Cardiac fibroblast (primary cell): ENCODE results near the gene CNTNAP5.

ENCODE experiments used
- DNase-seq, 2 donors: peaks; one replicate each; pipeline versions ENCODE4 v3.0.0 to v3.0.0-alpha.2; 2010; ENCODE audit warnings: low read depth in 2 of 2
- H3K4me3 ChIP-seq, 2 donors: replicated peaks in 1 of 2; 1 replicate in 1 of 2; 2 replicates in 1 of 2; pipeline ENCODE4 v1.5.1; 2011; ENCODE audit warnings: low read depth in 2 of 2, low read length in 2 of 2, mild to moderate bottlenecking in 2 of 2, moderate library complexity in 1 of 2
- CTCF ChIP-seq: IDR thresholded peaks from one replicate; pipeline ENCODE4 v1.5.1; 2011; ENCODE audit warnings: low read depth, mild to moderate bottlenecking, low read length, inconsistent platforms

Gene CNTNAP5

GRCh38 chr2:124485659-124486058, 460.6 kb downstream of the CNTNAP5 start:
- no peak overlapping the region for H3K4me3 ChIP-seq
- TF ChIP-seq CTCF: peak; percentile 13
- no peak for DNase-seq

DNA sequence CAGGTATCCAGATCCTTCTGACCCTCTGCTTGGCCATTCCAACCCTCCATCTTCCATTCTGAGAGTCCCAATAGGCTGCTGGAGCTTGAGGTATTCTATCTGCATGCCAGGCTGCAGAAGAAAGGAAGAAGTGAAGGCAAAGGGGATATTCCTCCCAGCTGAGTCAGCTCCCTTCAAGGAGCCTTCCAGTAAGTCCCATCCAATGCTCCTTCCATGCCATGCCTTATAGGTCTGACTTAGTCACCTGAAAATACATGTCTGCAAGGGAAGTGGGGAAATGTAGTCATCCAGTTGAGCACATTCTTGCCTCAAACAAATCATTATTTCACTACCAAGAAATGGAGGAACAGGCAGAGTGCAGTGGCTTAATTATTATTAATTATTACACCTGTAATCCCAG, 464.6 kb downstream of the CNTNAP5 start:
- DNase-seq: peak in 1 of 2 donors; percentile 20
- no peak overlapping the region for H3K4me3 ChIP-seq
- no peak for TF ChIP-seq CTCF

DNA sequence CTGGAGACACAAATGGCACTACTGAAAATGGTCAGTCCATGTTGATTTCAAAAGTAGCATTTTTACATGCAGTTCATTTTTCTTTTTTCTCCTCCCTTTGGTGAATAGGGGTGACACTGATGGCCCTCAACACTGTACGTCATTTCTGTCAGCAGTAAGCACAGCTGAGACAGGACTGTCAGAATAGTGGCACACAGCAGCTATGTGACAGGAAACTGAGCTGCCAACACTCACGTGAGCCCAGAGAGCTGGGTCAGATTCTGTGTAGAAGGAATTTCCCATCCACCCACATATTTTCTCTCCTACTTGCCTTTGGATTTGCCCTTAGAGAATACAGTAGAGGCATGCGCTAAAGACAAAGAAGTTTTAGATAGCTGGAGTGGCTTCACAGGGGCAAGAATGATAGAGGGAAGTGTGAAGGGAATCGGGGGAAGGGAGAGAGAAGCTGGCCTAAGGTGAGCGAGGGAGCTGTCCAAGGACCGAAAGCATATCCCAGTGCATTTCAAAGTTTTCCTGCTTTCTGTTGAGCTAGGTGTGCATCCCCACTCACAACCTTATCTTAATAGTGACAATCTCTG, 476.6 kb downstream of the CNTNAP5 start:
- TF ChIP-seq CTCF: no peak
- no peak for DNase-seq
- no peak overlapping the region for H3K4me3 ChIP-seq

DNA sequence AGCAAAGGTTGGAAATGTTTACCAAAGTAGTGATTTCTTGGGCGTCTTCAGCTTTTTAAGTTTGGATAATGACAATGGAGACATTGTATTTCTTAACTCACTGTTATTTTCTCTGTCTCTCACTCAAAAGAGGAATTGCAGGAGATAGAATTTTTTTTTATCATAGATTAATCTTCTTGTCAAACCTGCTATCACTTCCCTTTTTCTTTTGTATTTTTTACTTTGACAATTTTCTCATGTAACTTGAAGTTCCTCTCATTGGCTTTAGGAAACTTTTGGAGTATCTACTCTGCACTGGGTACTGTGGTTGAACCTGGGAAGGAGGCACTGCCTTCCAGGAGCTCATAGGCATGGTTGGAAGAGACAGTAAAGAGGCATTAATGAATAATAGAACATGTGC, 489.1 kb downstream of the CNTNAP5 start:
- no peak for TF ChIP-seq CTCF
- no peak overlapping the region for H3K4me3 ChIP-seq

GRCh38 chr2:124520953-124521352, 495.9 kb downstream of the CNTNAP5 start:
- no peak for DNase-seq
- H3K4me3 ChIP-seq: no peak overlapping the region
- no peak for TF ChIP-seq CTCF

More for the DNA sequence above, 489.1 kb downstream of the CNTNAP5 start:
- DNase-seq: no peak

DNA sequence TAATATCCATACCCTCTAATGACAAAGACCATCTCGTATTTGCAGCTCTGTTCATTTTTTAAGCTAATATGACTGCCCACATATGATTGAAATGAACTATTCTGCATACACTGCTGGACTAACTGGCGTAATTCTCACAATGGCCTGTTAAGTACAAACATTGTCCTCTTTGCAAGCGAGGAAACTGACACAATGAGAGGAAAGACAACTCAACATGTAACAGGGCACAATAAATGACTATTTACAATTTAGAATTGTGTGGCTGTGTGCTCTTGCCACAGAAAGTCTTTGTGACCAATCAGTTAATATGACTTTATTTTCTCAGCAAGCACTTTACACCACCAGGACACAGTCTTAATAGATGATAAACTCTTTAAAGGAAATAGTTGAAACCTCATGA, 498.0 kb downstream of the CNTNAP5 start:
- H3K4me3 ChIP-seq: no peak overlapping the region
- DNase-seq: no peak
- no peak for TF ChIP-seq CTCF
